ENCODE data around the gene GSTA1. TPM values are rescaled to one million over a fixed set of nuclear protein-coding genes. Genes with fewer than 3 reads are reported as not detected.
"Not testable (repeated sequence)": the region's sequence is repeated elsewhere in the genome, so short reads cannot be mapped to it uniquely, and the experiment has no call there.

The GSTA1 gene
- total RNA-seq, 1 experiment from 2014 or later: not detected

DNA sequence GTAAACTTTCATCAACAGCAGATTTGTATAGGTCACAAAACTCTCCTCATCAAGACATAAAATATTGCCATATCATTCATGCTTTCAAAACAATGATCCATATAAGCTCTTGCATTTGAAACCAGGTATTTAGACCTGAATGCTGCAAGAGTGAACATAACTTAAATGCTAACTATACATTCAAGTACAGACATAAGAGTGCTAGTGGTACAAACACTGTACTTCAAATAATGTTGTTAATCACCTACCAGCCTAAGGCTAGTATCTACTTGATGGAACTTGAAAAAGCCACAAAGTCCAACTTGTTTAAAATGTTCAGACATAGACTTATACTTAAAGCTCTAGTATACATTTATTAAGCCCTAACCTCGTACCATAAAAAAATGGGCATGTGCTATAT is 24.4 kb downstream of the GSTA1 start:
- Mint-ChIP-seq H3K4me3 (ENCODE audit: low read depth, unreplicated experiment) (no peak overlapping the region), H3K27me3 (ENCODE audit: unreplicated experiment) (peaks cover 69% of the 10 kb centered on the region), H3K27ac (ENCODE audit: unreplicated experiment) (no peak overlapping the region), H3K4me1 (ENCODE audit: low read depth, unreplicated experiment) (no peaks in the 10 kb centered on the region), H3K36me3 (ENCODE audit: insufficient read depth, unreplicated experiment) (no peaks in the 10 kb centered on the region), H3K9me3 (ENCODE audit: low read depth, unreplicated experiment) (no peaks in the 10 kb centered on the region)
- DNase-seq: no peak
- CTCF ChIA-PET: no interaction called here
- intact Hi-C loops (cut with micrococcal nuclease; ENCODE audit: unreplicated experiment): no loop called here
- TF ChIP-seq CTCF (IDR thresholded peaks at IDR 0.05; ENCODE audit: unreplicated experiment): no peak
- BruUV-seq (replicated peaks): no TSS peak

DNA sequence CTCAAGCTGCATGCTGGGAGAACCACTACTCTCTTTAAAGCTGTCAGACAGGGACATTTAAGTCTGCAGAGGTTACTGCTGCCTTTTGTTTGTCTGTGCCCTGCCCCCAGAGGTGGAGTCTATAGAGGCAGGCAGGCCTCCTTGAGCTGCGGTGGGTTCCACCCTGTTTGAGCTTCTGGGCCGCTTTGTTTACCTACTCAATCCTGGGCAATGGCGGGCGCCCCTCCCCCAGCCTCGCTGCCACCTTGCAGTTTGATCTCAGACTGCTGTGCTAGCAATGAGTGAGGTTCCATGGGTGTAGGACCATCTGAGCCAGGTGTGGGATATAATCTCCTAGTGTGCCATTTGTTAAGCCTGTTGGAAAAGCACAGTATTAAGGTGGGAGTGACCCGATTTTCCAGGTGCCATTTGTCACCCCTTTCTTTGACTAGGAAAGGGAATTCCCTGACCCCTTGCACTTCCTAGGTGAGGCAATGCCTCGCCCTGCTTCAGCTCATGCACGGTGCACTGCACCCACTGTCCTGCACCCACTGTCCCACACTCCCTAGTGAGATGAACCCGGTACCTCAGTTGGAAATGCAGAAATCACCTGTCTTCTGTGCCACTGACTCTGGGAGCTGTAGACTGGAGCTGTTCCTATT is 26.8 kb downstream of the GSTA1 start:
- H3K9me3 Mint-ChIP-seq (ENCODE audit: low read depth, unreplicated experiment); H3K36me3 Mint-ChIP-seq (ENCODE audit: insufficient read depth, unreplicated experiment); DNase-seq; BruUV-seq (replicated peaks); intact Hi-C loops (cut with micrococcal nuclease; ENCODE audit: unreplicated experiment); H3K4me1 Mint-ChIP-seq (ENCODE audit: low read depth, unreplicated experiment); H3K4me3 Mint-ChIP-seq (ENCODE audit: low read depth, unreplicated experiment); CTCF ChIA-PET; H3K27ac Mint-ChIP-seq (ENCODE audit: unreplicated experiment): not testable (repeated sequence)
- H3K27me3 Mint-ChIP-seq (ENCODE audit: unreplicated experiment): peaks cover 76% of the 10 kb centered on the region

DNA sequence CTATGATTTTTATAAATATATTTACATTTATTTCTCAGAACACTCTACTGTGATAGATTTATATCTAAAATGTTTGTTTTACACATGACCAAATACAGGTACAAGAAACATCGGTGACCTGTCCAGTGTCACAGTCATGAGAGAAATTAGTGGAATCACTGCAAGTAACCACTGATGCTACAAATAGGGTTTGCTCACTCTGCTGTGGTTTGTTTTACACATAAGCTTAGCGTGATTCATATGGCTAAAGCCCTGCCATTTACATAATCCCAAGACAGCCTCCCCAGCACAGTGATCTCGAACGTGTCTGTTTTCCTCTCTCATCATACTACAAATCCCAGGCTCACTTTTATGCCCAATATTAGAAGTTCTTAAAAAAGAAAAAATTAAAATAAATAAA is 34.2 kb downstream of the GSTA1 start:
- not testable (repeated sequence) for H3K9me3 Mint-ChIP-seq (ENCODE audit: low read depth, unreplicated experiment)

DNA sequence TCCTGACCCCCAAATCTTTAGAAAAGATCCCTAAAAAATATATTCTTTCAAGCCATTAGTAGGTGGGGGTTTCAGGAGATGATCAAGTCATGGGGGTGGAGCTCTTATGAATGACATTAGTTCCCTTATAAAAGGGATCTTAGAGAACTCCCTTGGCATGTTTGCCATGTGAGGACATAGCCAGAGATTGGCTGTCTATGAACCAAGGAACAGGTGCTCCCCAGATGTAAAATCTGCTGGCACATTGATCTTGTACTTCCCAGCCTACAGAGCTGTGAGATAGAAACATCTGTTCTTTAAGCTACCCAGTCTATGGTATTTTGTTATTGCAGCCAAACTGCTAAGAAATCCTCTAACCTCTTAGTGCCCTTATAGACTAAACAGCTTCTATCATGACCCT is 36.0 kb downstream of the GSTA1 start:
- H3K36me3 Mint-ChIP-seq (ENCODE audit: insufficient read depth, unreplicated experiment); intact Hi-C loops (cut with micrococcal nuclease; ENCODE audit: unreplicated experiment); DNase-seq; CTCF ChIA-PET; H3K4me1 Mint-ChIP-seq (ENCODE audit: low read depth, unreplicated experiment); H3K4me3 Mint-ChIP-seq (ENCODE audit: low read depth, unreplicated experiment); H3K27ac Mint-ChIP-seq (ENCODE audit: unreplicated experiment); BruUV-seq (replicated peaks); H3K9me3 Mint-ChIP-seq (ENCODE audit: low read depth, unreplicated experiment): not testable (repeated sequence)
- peaks cover 57% of the 10 kb centered on the region for H3K27me3 Mint-ChIP-seq (ENCODE audit: unreplicated experiment)

More for the DNA sequence above, 34.2 kb downstream of the GSTA1 start:
- DNase-seq; H3K4me1 Mint-ChIP-seq (ENCODE audit: low read depth, unreplicated experiment); H3K27ac Mint-ChIP-seq (ENCODE audit: unreplicated experiment); BruUV-seq (replicated peaks); H3K36me3 Mint-ChIP-seq (ENCODE audit: insufficient read depth, unreplicated experiment); H3K4me3 Mint-ChIP-seq (ENCODE audit: low read depth, unreplicated experiment); CTCF ChIA-PET; intact Hi-C loops (cut with micrococcal nuclease; ENCODE audit: unreplicated experiment): not testable (repeated sequence)
- H3K27me3 Mint-ChIP-seq (ENCODE audit: unreplicated experiment): peaks cover 50% of the 10 kb centered on the region

DNA sequence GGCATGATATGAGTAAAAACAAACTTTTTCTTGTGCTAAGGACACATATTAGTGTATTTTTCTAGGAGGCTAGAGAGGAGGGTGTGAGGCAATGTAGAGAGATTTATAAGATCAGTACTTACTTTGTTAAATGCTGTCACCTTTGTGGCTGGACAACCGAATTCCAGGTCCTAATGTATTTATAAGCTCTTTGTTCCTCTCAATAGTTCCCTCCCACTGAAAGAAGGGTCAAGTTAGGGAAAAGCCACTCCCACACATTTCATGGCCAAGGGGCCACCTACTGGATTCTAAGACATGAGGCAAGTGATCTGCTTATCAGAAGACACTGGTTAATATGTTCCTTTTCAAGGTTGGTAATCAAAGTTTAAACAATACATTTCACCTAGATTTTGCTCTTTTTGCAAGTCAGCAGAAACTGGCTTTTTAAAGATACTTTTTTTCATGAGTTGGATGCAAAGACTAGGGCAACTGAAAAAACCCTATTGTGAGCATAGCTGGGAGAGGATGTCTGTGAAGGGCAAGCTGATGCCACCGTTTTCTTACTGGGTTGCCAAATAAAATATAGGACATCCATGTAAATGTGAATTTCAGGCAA is 40.2 kb downstream of the GSTA1 start, which contains the start of gene GSTA2:
GSTA2 (minus strand) TSS at position 154 of the 595 bp plus-strand sequence. CDS start 5,528 bp downstream, outside the sequence.
- CTCF ChIA-PET: interaction anchor here (0.6 kb wide), 1 partner anchor 40 kb away, joined by 13 read pairs; the partner anchor contains the start of gene GSTA1
- H3K9me3 Mint-ChIP-seq (ENCODE audit: low read depth, unreplicated experiment); H3K36me3 Mint-ChIP-seq (ENCODE audit: insufficient read depth, unreplicated experiment); DNase-seq; H3K4me3 Mint-ChIP-seq (ENCODE audit: low read depth, unreplicated experiment); BruUV-seq (replicated peaks); intact Hi-C loops (cut with micrococcal nuclease; ENCODE audit: unreplicated experiment); H3K27ac Mint-ChIP-seq (ENCODE audit: unreplicated experiment): not testable (repeated sequence)
- peaks cover 18% of the 10 kb centered on the region for H3K4me1 Mint-ChIP-seq (ENCODE audit: low read depth, unreplicated experiment)
- peaks cover 72% of the 10 kb centered on the region for H3K27me3 Mint-ChIP-seq (ENCODE audit: unreplicated experiment)

DNA sequence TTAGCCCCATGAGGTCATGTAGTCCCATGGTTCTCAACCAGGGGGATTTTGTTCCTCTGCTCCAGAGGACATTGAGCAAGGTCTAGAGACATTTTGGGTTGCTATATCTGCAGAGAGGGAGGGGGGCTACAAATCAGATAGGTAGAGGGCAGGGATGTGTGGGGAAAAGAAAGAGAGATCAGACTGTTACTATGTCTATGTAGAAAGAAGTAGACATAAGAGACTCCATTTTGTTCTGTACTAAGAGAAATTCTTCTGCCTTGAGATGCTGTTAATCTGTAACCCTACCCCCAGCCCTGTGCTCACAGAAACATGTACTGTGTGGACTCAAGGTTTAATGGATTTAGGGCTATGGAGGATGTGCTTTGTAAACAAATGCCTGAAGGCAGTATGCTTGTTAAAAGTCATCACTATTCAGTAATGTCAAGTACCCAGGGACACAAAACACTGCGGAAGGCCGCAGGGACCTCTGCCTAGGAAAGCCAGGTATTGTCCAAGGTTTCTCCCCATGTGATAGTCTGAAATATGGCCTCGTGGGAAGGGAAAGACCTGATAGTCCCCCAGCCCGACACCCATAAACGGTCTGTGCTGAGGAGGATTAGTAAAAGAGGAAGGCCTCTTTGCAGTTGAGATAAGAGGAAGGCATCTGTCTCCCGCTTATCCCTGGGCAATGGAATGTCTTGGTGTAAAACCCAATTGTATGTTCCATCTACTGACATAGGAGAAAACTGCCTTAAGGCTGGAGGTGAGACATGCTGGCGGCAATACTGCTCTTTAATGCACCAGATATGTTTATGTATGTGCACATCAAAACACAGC is 41.7 kb downstream of the GSTA1 start:
- DNase-seq; H3K27ac Mint-ChIP-seq (ENCODE audit: unreplicated experiment); H3K9me3 Mint-ChIP-seq (ENCODE audit: low read depth, unreplicated experiment); intact Hi-C loops (cut with micrococcal nuclease; ENCODE audit: unreplicated experiment); CTCF ChIA-PET; BruUV-seq (replicated peaks); H3K36me3 Mint-ChIP-seq (ENCODE audit: insufficient read depth, unreplicated experiment); H3K4me3 Mint-ChIP-seq (ENCODE audit: low read depth, unreplicated experiment): not testable (repeated sequence)
- peaks cover 18% of the 10 kb centered on the region for H3K4me1 Mint-ChIP-seq (ENCODE audit: low read depth, unreplicated experiment)
- peaks cover 61% of the 10 kb centered on the region for H3K27me3 Mint-ChIP-seq (ENCODE audit: unreplicated experiment)

All from Calu3 (cell line).